Lower leg skin (tissue), 3 donors: Measurements from ENCODE around the gene PCNX1.

Experiments used
- POLR2A ChIP-seq, 2 donors: fragments of 450-650 bp; IDR thresholded peaks; one replicate each; pipeline ENCODE4 v1.6.1; 2016 to 2017; ENCODE audit warnings: antibody characterized with exemption in 2 of 2, mild to moderate bottlenecking in 1 of 2, moderate library complexity in 1 of 2
- TF ChIP-seq, protein P1 (sequence below), 3 donors: fragments of 450-650 bp; IDR thresholded peaks; one replicate each; pipeline ENCODE4 v1.5.1; 2016; ENCODE audit warnings: antibody characterized with exemption in 3 of 3, mild to moderate bottlenecking in 3 of 3, moderate library complexity in 2 of 3

DNA sequence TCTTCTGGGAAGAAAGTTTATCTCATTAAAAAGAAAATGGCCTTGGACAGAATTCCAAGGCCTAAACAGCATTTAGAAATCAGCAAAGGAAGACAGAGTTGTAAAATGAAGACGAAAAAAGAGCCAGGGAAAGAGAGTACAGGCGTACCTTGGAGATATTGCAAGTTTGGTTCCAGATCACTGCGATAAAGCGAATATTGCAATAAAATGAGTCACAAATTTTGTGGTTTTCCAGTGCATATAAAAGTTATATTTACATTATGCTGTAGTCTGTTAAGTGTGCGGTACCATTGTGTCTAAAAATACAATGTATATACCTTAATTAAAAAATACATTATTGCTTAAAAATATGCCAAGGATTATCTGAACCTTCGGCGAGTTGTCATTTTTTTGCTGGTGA, 9.0 kb downstream of the PCNX1 start:
- TF ChIP-seq, protein P1, sequence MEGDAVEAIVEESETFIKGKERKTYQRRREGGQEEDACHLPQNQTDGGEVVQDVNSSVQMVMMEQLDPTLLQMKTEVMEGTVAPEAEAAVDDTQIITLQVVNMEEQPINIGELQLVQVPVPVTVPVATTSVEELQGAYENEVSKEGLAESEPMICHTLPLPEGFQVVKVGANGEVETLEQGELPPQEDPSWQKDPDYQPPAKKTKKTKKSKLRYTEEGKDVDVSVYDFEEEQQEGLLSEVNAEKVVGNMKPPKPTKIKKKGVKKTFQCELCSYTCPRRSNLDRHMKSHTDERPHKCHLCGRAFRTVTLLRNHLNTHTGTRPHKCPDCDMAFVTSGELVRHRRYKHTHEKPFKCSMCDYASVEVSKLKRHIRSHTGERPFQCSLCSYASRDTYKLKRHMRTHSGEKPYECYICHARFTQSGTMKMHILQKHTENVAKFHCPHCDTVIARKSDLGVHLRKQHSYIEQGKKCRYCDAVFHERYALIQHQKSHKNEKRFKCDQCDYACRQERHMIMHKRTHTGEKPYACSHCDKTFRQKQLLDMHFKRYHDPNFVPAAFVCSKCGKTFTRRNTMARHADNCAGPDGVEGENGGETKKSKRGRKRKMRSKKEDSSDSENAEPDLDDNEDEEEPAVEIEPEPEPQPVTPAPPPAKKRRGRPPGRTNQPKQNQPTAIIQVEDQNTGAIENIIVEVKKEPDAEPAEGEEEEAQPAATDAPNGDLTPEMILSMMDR (IDR thresholded peaks at IDR 0.05): no peak
- TF ChIP-seq POLR2A (IDR thresholded peaks at IDR 0.05): no peak
